ENCODE measurements around the gene HOXB5. TPM values are rescaled to one million over a fixed set of nuclear protein-coding genes. Genes with fewer than 3 reads are reported as not detected.

HOXB5 gene
- total RNA-seq, 1 donor from 2014 or later, result not detected

GRCh38 chr17:48568499-48569239 is 24.9 kb downstream of the HOXB5 start:
- peak overlapping the region; percentile 49 for H3K4me3 Mint-ChIP-seq
- intact Hi-C loops (cut with micrococcal nuclease), result no loop called here
- peaks cover 15% of the 10 kb centered on the region for H3K4me1 Mint-ChIP-seq
- DNase-seq, result no peak
- H3K9me3 Mint-ChIP-seq, result no peaks in the 10 kb centered on the region
- peaks cover 15% of the 10 kb centered on the region for H3K36me3 Mint-ChIP-seq (ENCODE audit: low read depth)
- H3K27me3 Mint-ChIP-seq, result peaks cover 21% of the 10 kb centered on the region
- H3K27ac Mint-ChIP-seq, result no peak overlapping the region

- intact Hi-C loops (cut with micrococcal nuclease), result no loop called here
- no peaks in the 10 kb centered on the region for H3K9me3 Mint-ChIP-seq
- peaks cover 25% of the 10 kb centered on the region for H3K27me3 Mint-ChIP-seq
- H3K27ac Mint-ChIP-seq, result no peak overlapping the region
- H3K4me1 Mint-ChIP-seq, result peaks cover 9% of the 10 kb centered on the region
- no peak for DNase-seq
- H3K36me3 Mint-ChIP-seq (ENCODE audit: low read depth), result peaks cover 15% of the 10 kb centered on the region
- H3K4me3 Mint-ChIP-seq, result peak overlapping the region; percentile 49
Measured at GRCh38 chr17:48567646-48568354, 25.8 kb downstream of the HOXB5 start.

GRCh38 chr17:48567209-48567608 is 26.4 kb downstream of the HOXB5 start:
- Mint-ChIP-seq H3K27ac (no peak overlapping the region), H3K9me3 (no peaks in the 10 kb centered on the region), H3K4me1 (peaks cover 12% of the 10 kb centered on the region), H3K36me3 (ENCODE audit: low read depth) (peaks cover 18% of the 10 kb centered on the region), H3K27me3 (peaks cover 28% of the 10 kb centered on the region), H3K4me3 (no peak overlapping the region)
- intact Hi-C loops (cut with micrococcal nuclease), result no loop called here
- no peak for DNase-seq

- H3K4me3 Mint-ChIP-seq, result no peak overlapping the region
- no peak overlapping the region for H3K27ac Mint-ChIP-seq
- H3K4me1 Mint-ChIP-seq, result peaks cover 14% of the 10 kb centered on the region
- no peak for DNase-seq
- intact Hi-C loops (cut with micrococcal nuclease), result no loop called here
- H3K9me3 Mint-ChIP-seq, result no peaks in the 10 kb centered on the region
- peaks cover 28% of the 10 kb centered on the region for H3K27me3 Mint-ChIP-seq
- peaks cover 18% of the 10 kb centered on the region for H3K36me3 Mint-ChIP-seq (ENCODE audit: low read depth)
Measured at GRCh38 chr17:48566717-48567116, 26.9 kb downstream of the HOXB5 start.

GRCh38 chr17:48565925-48566710 is 27.5 kb downstream of the HOXB5 start:
- no peak overlapping the region for H3K4me3 Mint-ChIP-seq
- H3K27me3 Mint-ChIP-seq, result peaks cover 28% of the 10 kb centered on the region
- intact Hi-C loops (cut with micrococcal nuclease), result no loop called here
- H3K27ac Mint-ChIP-seq, result no peak overlapping the region
- no peak for DNase-seq
- no peaks in the 10 kb centered on the region for H3K9me3 Mint-ChIP-seq
- H3K4me1 Mint-ChIP-seq, result peaks cover 19% of the 10 kb centered on the region
- peaks cover 16% of the 10 kb centered on the region for H3K36me3 Mint-ChIP-seq (ENCODE audit: low read depth)

GRCh38 chr17:48565022-48565554 is 28.5 kb downstream of the HOXB5 start:
- Mint-ChIP-seq H3K4me1 (peaks cover 20% of the 10 kb centered on the region), H3K27me3 (peaks cover 28% of the 10 kb centered on the region), H3K9me3 (no peaks in the 10 kb centered on the region), H3K27ac (no peak overlapping the region), H3K4me3 (no peak overlapping the region), H3K36me3 (ENCODE audit: low read depth) (peaks cover 16% of the 10 kb centered on the region)
- no peak for DNase-seq
- intact Hi-C loops (cut with micrococcal nuclease), result no loop called here

GRCh38 chr17:48564188-48565021 is 29.2 kb downstream of the HOXB5 start:
- H3K27me3 Mint-ChIP-seq, result peaks cover 26% of the 10 kb centered on the region
- no peak for DNase-seq
- H3K4me3 Mint-ChIP-seq, result no peak overlapping the region
- H3K27ac Mint-ChIP-seq, result no peak overlapping the region
- H3K36me3 Mint-ChIP-seq (ENCODE audit: low read depth), result peaks cover 13% of the 10 kb centered on the region
- H3K9me3 Mint-ChIP-seq, result no peaks in the 10 kb centered on the region
- intact Hi-C loops (cut with micrococcal nuclease), result no loop called here
- peaks cover 20% of the 10 kb centered on the region for H3K4me1 Mint-ChIP-seq

- Mint-ChIP-seq H3K4me1 (peaks cover 20% of the 10 kb centered on the region), H3K4me3 (no peak overlapping the region), H3K27me3 (peaks cover 23% of the 10 kb centered on the region), H3K27ac (no peak overlapping the region), H3K36me3 (ENCODE audit: low read depth) (peaks cover 11% of the 10 kb centered on the region), H3K9me3 (no peaks in the 10 kb centered on the region)
- no peak for DNase-seq
- intact Hi-C loops (cut with micrococcal nuclease), result no loop called here
Measured at GRCh38 chr17:48563867-48564187, 29.8 kb downstream of the HOXB5 start.

GRCh38 chr17:48563385-48563838 is 30.2 kb downstream of the HOXB5 start:
- H3K27me3 Mint-ChIP-seq, result peaks cover 23% of the 10 kb centered on the region
- H3K9me3 Mint-ChIP-seq, result no peaks in the 10 kb centered on the region
- H3K27ac Mint-ChIP-seq, result no peak overlapping the region
- no peak for DNase-seq
- peaks cover 16% of the 10 kb centered on the region for H3K4me1 Mint-ChIP-seq
- intact Hi-C loops (cut with micrococcal nuclease), result no loop called here
- H3K4me3 Mint-ChIP-seq, result no peak overlapping the region
- peaks cover 10% of the 10 kb centered on the region for H3K36me3 Mint-ChIP-seq (ENCODE audit: low read depth)

- peaks cover 23% of the 10 kb centered on the region for H3K27me3 Mint-ChIP-seq
- no peak overlapping the region for H3K27ac Mint-ChIP-seq
Measured at GRCh38 chr17:48562934-48563333, 30.6 kb downstream of the HOXB5 start.

GRCh38 chr17:48561884-48562810 is 31.4 kb downstream of the HOXB5 start:
- DNase-seq, result no peak
- Mint-ChIP-seq H3K9me3 (no peaks in the 10 kb centered on the region), H3K27me3 (peaks cover 26% of the 10 kb centered on the region), H3K4me1 (peaks cover 14% of the 10 kb centered on the region), H3K4me3 (no peak overlapping the region), H3K36me3 (ENCODE audit: low read depth) (peaks cover 7% of the 10 kb centered on the region), H3K27ac (no peak overlapping the region)
- intact Hi-C loops (cut with micrococcal nuclease), result no loop called here

More at GRCh38 chr17:48562934-48563333, 30.6 kb downstream of the HOXB5 start:
- no peak overlapping the region for H3K4me3 Mint-ChIP-seq
- intact Hi-C loops (cut with micrococcal nuclease), result no loop called here
- H3K36me3 Mint-ChIP-seq (ENCODE audit: low read depth), result peaks cover 7% of the 10 kb centered on the region
- H3K9me3 Mint-ChIP-seq, result no peaks in the 10 kb centered on the region
- DNase-seq, result no peak
- peaks cover 14% of the 10 kb centered on the region for H3K4me1 Mint-ChIP-seq
